GM12873 (cell line): ENCODE measurements around the gene HAUS8.

Source experiments
- CTCF ChIP-seq: IDR thresholded peaks from 2 replicates; pipeline ENCODE4 v1.5.1; 2012; ENCODE audit warnings: low read depth, mild to moderate bottlenecking, moderate library complexity, low read length, control low read depth; ENCODE audit not compliant: insufficient read depth; ENCODE audit errors: missing control alignments

HAUS8 gene

GRCh38 chr19:17098326-17098725, 23.1 kb upstream of the HAUS8 start:
- TF ChIP-seq CTCF = no peak

GRCh38 chr19:17097593-17098126, 22.4 kb upstream of the HAUS8 start:
- TF ChIP-seq CTCF = no peak

- TF ChIP-seq CTCF = no peak
These were observed 20.1 kb upstream of the HAUS8 start for GRCh38 chr19:17095141-17095919.

- no peak for TF ChIP-seq CTCF
These were observed 17.4 kb upstream of the HAUS8 start for GRCh38 chr19:17092696-17093095.

- TF ChIP-seq CTCF = no peak
These were observed 16.6 kb upstream of the HAUS8 start for GRCh38 chr19:17091758-17092333.

- TF ChIP-seq CTCF = no peak
These were observed 15.3 kb upstream of the HAUS8 start for GRCh38 chr19:17090583-17090982.

- no peak for TF ChIP-seq CTCF
These were observed 13.3 kb upstream of the HAUS8 start for GRCh38 chr19:17088552-17088951.
